Neural progenitor cell (in vitro differentiated cells): ENCODE results near the gene ZNF263.

Experiments used
- CTCF ChIP-seq: fragments of 200-600 bp; sonication (generic); IDR thresholded peaks from 2 replicates; pipeline ENCODE4 v1.5.1; 2017; ENCODE audit warnings: antibody characterized with exemption, mild to moderate bottlenecking
- EZH2 ChIP-seq: fragments of 200-600 bp; sonication (generic); IDR thresholded peaks from 2 replicates; pipeline ENCODE4 v1.6.1; 2017; ENCODE audit warnings: antibody characterized with exemption, mild to moderate bottlenecking, moderate library complexity

DNA sequence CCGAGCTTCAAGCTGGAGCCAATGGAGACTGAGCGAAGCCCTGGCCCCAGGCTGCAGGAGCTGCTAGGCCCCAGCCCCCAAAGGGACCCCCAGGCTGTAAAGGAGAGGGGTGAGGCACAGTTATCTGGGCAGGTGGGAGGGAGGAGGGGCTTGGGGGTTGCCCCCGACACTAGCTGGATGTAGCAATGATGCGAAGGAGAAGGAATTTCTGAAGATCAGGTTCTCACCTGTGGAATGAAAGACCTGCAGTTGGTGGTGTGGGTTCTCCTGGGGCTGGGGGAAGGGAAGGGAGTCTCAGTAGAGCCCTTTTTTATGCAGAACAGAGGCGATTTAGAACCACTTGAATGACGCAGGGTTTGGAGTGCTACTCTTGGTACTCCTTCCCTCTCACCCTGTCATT is 1.8 kb downstream of the ZNF263 start:
- TF ChIP-seq CTCF (no peak), EZH2 (no peak)
